ENCODE measurements around the gene RAPGEF1. TPM values are rescaled to one million over a fixed set of nuclear protein-coding genes. Genes with fewer than 3 reads are reported as not detected.

Gene RAPGEF1
- total and polyA plus RNA-seq, 2 of the 13 experiments (the other 11 are each of a cell fraction or from before 2014, with no cell fraction given), result 21.2 to 38.9 TPM

- TF ChIP-seq GABPB1 (CRISPR knock-in tag; IDR thresholded peaks at IDR 0.05) (peak; percentile 43), ZNF710 (CRISPR knock-in tag; IDR thresholded peaks at IDR 0.05; ENCODE audit: borderline replicate concordance) (peak; percentile 100), ATAD3A (CRISPR knock-in tag; IDR thresholded peaks at IDR 0.05) (0 out of 2 replicates have a peak, but pooled peaks have one; percentile 44), ZNF232 (CRISPR knock-in tag; IDR thresholded peaks at IDR 0.05; ENCODE audit: borderline replicate concordance) (peak; percentile 57; the same call in 1 of the 2 replicates), CREM (IDR thresholded peaks at IDR 0.05) (peak; percentile 76), CREM (CRISPR knock-in tag; IDR thresholded peaks at IDR 0.05) (no peak), NFKBIZ (CRISPR knock-in tag; IDR thresholded peaks at IDR 0.05) (peak; percentile 41; the same call in 1 of the 2 replicates), TBX3 (IDR thresholded peaks at IDR 0.05; ENCODE audit: borderline replicate concordance) (peak; percentile 74), TARDBP (CRISPR knock-in tag; IDR thresholded peaks at IDR 0.05) (peak; percentile 95), MYPOP (CRISPR knock-in tag; IDR thresholded peaks at IDR 0.05) (no peak), RXRB (CRISPR knock-in tag; IDR thresholded peaks at IDR 0.05; ENCODE audit: borderline replicate concordance) (peak; percentile 78), KLF6 (CRISPR knock-in tag; IDR thresholded peaks at IDR 0.05) (0 out of 2 replicates have a peak, but pooled peaks have one; percentile 53), DNMT3B (CRISPR knock-in tag; conservative IDR thresholded peaks at IDR 0.05) (peak; percentile 31; the same call in 1 of the 2 replicates), SMARCC2 (IDR thresholded peaks at IDR 0.05) (peak; percentile 99), TCF7 (IDR thresholded peaks at IDR 0.05; ENCODE audit: low read depth) (peak; percentile 66), SKIL (CRISPR knock-in tag; IDR thresholded peaks at IDR 0.05; ENCODE audit: borderline replicate concordance) (peak; percentile 80; the same call in 1 of the 2 replicates), ESRRA (CRISPR knock-in tag; IDR thresholded peaks at IDR 0.05; ENCODE audit: low read depth) (peak; percentile 79; the same call in 1 of the 2 replicates), ZNF569 (CRISPR knock-in tag; IDR thresholded peaks at IDR 0.05; ENCODE audit: borderline replicate concordance) (no peak), NR2F2 (IDR thresholded peaks at IDR 0.05; ENCODE audit: borderline replicate concordance, low read depth) (peak; percentile 65; the same call in 1 of the 2 replicates), POGZ (CRISPR knock-in tag; IDR thresholded peaks at IDR 0.05) (peak; percentile 87), SIX4 (CRISPR knock-in tag; IDR thresholded peaks at IDR 0.05) (0 out of 2 replicates have a peak, but pooled peaks have one; percentile 9), NONO (IDR thresholded peaks at IDR 0.05) (no peak), NONO (CRISPR knock-in tag; conservative IDR thresholded peaks at IDR 0.05) (peak; percentile 87), CHD4 (IDR thresholded peaks at IDR 0.05; ENCODE audit: borderline replicate concordance, low read length) (peak; percentile 99)
These were observed 4.4 kb downstream of the RAPGEF1 start (continued) for GRCh38 chr9:131735238-131736128.
